D721Med (cell line): ENCODE data around the gene SIPA1L2.

ENCODE experiments used
- DNase-seq: peaks from one replicate; pipeline ENCODE4 v3.0.0; 2011; ENCODE audit warnings: low spot score; ENCODE audit not compliant: insufficient read length
- FAIRE-seq: peaks from 2 replicates; lab custom pipeline; 2011; peaks lifted over from hg19 to GRCh38; lab: Jason Lieb, UNC
- CTCF ChIP-seq: IDR thresholded peaks from 2 replicates; pipeline ENCODE4 v1.5.1; 2012; ENCODE audit warnings: mild to moderate bottlenecking, control low read depth; ENCODE audit not compliant: insufficient read depth; ENCODE audit errors: missing control alignments

Gene SIPA1L2

GRCh38 chr1:232602622-232603021 is 27.3 kb downstream of the SIPA1L2 start:
- DNase-seq = no peak
- peak; percentile 4 for TF ChIP-seq CTCF
- no peak for FAIRE-seq

- DNase-seq (no peak), FAIRE-seq (no peak)
- no peak for TF ChIP-seq CTCF
Measured at GRCh38 chr1:232600424-232601258, 29.3 kb downstream of the SIPA1L2 start.

- TF ChIP-seq CTCF = no peak
- FAIRE-seq = no peak
- DNase-seq = no peak
Measured at GRCh38 chr1:232599178-232600041, 30.5 kb downstream of the SIPA1L2 start.

- TF ChIP-seq CTCF = no peak
- DNase-seq (no peak), FAIRE-seq (no peak)
Measured at GRCh38 chr1:232598837-232599177, 31.1 kb downstream of the SIPA1L2 start.

- no peak for TF ChIP-seq CTCF
- DNase-seq (no peak), FAIRE-seq (no peak)
Measured at GRCh38 chr1:232598133-232598532, 31.8 kb downstream of the SIPA1L2 start.

- TF ChIP-seq CTCF = no peak
- DNase-seq (no peak), FAIRE-seq (no peak)
Measured at GRCh38 chr1:232597721-232598120, 32.2 kb downstream of the SIPA1L2 start.
